ENCODE results near the gene FOXJ3. TPM values are rescaled to one million over a fixed set of nuclear protein-coding genes. Genes with fewer than 3 reads are reported as not detected.

FOXJ3 gene
- total RNA-seq, 1 donor from 2014 or later = 59.9 TPM

DNA sequence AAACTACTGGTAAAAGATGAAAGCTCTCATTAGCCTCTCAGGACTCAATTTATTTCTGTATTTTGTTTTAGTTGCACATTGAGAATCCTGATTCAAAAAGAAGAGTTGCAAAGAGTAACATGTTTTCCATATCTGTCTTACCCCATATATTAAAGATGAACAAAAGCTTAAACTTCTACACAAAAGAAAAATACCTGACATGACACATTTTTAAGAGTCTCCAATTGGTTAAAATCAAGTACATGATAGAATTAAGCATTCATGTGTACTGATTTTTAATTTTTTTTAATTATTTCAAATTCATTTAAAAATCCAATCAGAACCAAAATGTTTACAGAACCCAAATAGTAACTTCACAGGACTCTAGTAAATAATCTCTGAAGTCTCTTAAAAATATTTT lies 72.0 kb downstream of the FOXJ3 start:
- Histone ChIP-seq H3K27ac (no peak overlapping the region), H3K4me1 (peaks cover 45% of the 10 kb centered on the region), H3K36me3 (no peaks in the 10 kb centered on the region), H3K9me3 (no peaks in the 10 kb centered on the region), H3K27me3 (no peaks in the 10 kb centered on the region), H3K4me3 (no peak overlapping the region)
- TF ChIP-seq POLR2A (IDR thresholded peaks at IDR 0.05) (no peak), POLR2AphosphoS5 (IDR thresholded peaks at IDR 0.05; ENCODE audit: insufficient read depth in 1 of 2, low read depth in 1 of 2) (no peak)
- no peak for DNase-seq (ENCODE audit: extremely low spot score in 2 of 2)
- intact Hi-C loops (cut with DNase I) = no loop called here

DNA sequence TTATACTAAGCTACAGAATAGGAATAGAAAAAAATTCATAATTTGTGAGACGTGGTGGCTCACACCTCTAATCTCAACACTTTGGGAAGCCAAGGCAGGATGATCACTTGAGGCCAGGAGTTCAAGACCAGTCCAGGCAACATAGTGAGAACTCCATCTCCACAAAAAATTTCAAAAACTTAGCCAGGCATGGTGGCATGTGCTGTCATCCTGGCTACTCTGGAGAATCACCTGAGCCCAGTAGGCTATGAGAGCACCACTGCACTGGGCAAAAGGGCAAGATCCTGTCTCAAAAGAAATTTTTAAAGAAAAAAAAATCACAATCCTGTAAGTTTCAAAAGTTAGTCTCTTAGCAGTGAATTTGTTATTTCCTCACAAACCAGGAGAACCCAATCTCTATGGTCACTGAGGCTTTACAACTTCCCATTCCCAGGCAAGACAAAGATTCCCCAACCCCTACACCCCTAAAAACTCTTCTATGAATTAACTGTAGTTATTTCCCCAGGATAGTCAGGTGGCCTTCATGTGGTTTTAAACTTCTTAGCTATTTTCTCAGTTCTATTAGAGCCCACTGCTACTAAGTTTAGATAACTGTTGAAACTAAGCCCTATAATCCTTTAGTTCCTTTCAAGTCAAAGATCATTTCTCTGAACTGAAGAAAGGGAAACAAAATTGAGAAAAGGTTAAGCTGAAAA lies 74.5 kb downstream of the FOXJ3 start:
- Histone ChIP-seq H3K27ac (no peak overlapping the region), H3K4me1 (peaks cover 35% of the 10 kb centered on the region), H3K9me3 (no peaks in the 10 kb centered on the region), H3K36me3 (no peaks in the 10 kb centered on the region), H3K27me3 (no peaks in the 10 kb centered on the region), H3K4me3 (no peak overlapping the region)
- intact Hi-C loops (cut with DNase I) = no loop called here
- no peak for DNase-seq (ENCODE audit: extremely low spot score in 2 of 2)
- TF ChIP-seq CTCF (IDR thresholded peaks at IDR 0.05) (no peak), POLR2A (IDR thresholded peaks at IDR 0.05) (no peak), POLR2AphosphoS5 (IDR thresholded peaks at IDR 0.05; ENCODE audit: insufficient read depth in 1 of 2, low read depth in 1 of 2) (no peak)

DNA sequence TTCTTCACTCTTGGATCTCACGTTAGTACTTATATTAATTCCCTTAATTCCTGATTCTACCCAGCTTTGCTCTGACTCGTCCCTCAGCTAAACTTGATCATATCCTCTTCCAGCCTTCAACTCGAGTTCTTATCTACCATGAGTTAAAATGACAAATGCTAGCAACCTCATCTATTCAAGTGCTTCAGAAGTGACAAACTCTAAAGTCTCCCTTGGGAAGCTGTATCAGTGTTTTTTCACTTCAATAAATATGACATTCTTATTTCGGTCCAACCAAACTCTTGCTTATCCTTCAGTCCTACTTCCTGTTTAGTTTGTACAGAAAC lies 75.3 kb downstream of the FOXJ3 start:
- no peak for DNase-seq (ENCODE audit: extremely low spot score in 2 of 2)
- TF ChIP-seq CTCF (IDR thresholded peaks at IDR 0.05) (no peak), POLR2AphosphoS5 (IDR thresholded peaks at IDR 0.05; ENCODE audit: insufficient read depth in 1 of 2, low read depth in 1 of 2) (no peak), POLR2A (IDR thresholded peaks at IDR 0.05) (no peak)
- Histone ChIP-seq H3K27ac (no peak overlapping the region), H3K4me3 (no peak overlapping the region), H3K9me3 (no peaks in the 10 kb centered on the region), H3K27me3 (no peaks in the 10 kb centered on the region), H3K4me1 (peaks cover 35% of the 10 kb centered on the region), H3K36me3 (no peaks in the 10 kb centered on the region)
- intact Hi-C loops (cut with DNase I) = no loop called here

DNA sequence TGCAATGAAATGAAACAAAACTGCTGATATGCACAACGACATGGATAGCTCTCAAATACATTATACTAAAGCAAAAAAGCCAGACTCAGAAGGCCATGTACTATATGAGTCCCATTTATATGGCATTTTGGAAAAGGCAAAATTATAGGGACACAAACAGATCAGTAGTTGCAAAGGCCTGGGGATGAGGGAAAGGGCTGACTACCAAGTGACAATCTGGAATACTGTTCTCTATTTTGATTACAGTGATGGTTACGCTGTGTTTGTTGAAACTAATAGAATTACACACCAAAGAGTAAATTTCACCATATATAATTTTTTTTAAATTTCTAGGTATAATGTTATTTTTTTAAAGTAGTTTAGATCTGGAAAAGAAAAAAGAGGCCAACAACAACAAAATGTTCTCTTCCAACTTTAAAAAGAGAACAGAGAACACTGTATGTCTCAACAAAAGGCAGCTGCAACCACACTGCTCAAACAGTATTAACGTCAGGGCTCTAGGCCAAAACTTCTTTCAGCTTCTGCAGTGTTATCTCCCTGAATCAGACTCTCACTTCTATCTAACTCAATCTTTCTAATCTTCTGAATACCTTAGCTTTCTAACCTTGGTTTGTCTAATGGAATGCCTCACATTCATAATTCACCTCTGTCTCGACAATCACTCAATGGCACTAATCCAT lies 75.8 kb downstream of the FOXJ3 start:
- no peak for DNase-seq (ENCODE audit: extremely low spot score in 2 of 2)
- Histone ChIP-seq H3K4me3 (no peak overlapping the region), H3K27me3 (no peaks in the 10 kb centered on the region), H3K9me3 (no peaks in the 10 kb centered on the region), H3K4me1 (peaks cover 35% of the 10 kb centered on the region), H3K36me3 (no peaks in the 10 kb centered on the region), H3K27ac (peak overlapping the region; percentile 44)
- TF ChIP-seq POLR2A (IDR thresholded peaks at IDR 0.05) (no peak), CTCF (IDR thresholded peaks at IDR 0.05) (no peak), POLR2AphosphoS5 (IDR thresholded peaks at IDR 0.05; ENCODE audit: insufficient read depth in 1 of 2, low read depth in 1 of 2) (no peak)
- intact Hi-C loops (cut with DNase I) = no loop called here

GRCh38 chr1:42258218-42258617 lies 76.8 kb downstream of the FOXJ3 start:
- peak overlapping the region; percentile 44 for H3K27ac ChIP-seq

More at GRCh38 chr1:42258218-42258617, 76.8 kb downstream of the FOXJ3 start:
- intact Hi-C loops (cut with DNase I) = no loop called here
- no peaks in the 10 kb centered on the region for H3K36me3 ChIP-seq
- no peak for DNase-seq (ENCODE audit: extremely low spot score in 2 of 2)
- TF ChIP-seq POLR2A (IDR thresholded peaks at IDR 0.05) (no peak), POLR2AphosphoS5 (IDR thresholded peaks at IDR 0.05; ENCODE audit: insufficient read depth in 1 of 2, low read depth in 1 of 2) (no peak), CTCF (IDR thresholded peaks at IDR 0.05) (no peak)
- H3K27me3 ChIP-seq = no peaks in the 10 kb centered on the region
- peaks cover 35% of the 10 kb centered on the region for H3K4me1 ChIP-seq
- no peaks in the 10 kb centered on the region for H3K9me3 ChIP-seq
- H3K4me3 ChIP-seq = no peak overlapping the region

Measured in vagina (tissue), 2 donors.